ENCODE data around the gene MRPL43.

Gene MRPL43

GRCh38 chr10:100942229-100942628, 45.1 kb downstream of the MRPL43 start:
- Histone ChIP-seq H3K36me3 (ENCODE audit: insufficient read depth, low read length) (peaks cover 80% of the 10 kb centered on the region), H3K9me2 (replicated peaks; ENCODE audit: low read depth, low read length) (no peaks in the 10 kb centered on the region), H3F3A (ENCODE audit: low read depth) (peaks cover 6% of the 10 kb centered on the region; the same call in 1 of the 2 replicates), H3K9me3 (ENCODE audit: insufficient read depth, low read depth, low read length) (no peaks in the 10 kb centered on the region), H2AFZ (ENCODE audit: low read length) (no peak overlapping the region), H3K4me3 (ENCODE audit: low read length, poor library complexity, severe bottlenecking) (no peak overlapping the region), H3K79me2 (ENCODE audit: insufficient read depth, low read length) (no peaks in the 10 kb centered on the region), H3K4me2 (ENCODE audit: low read depth, low read length, poor library complexity, severe bottlenecking) (no peak overlapping the region), H4K20me1 (ENCODE audit: insufficient read depth, low read length, poor library complexity, severe bottlenecking) (peaks cover 4% of the 10 kb centered on the region), H3K4me1 (ENCODE audit: insufficient read depth, low read length, poor library complexity, severe bottlenecking) (peaks cover 7% of the 10 kb centered on the region), H3K27me3 (ENCODE audit: insufficient read depth, low read length, poor library complexity, severe bottlenecking) (no peaks in the 10 kb centered on the region), H3K9ac (ENCODE audit: low read depth, low read length, poor library complexity, severe bottlenecking) (no peak overlapping the region)
- TF ChIP-seq EZH2phosphoT487 (IDR thresholded peaks at IDR 0.05; ENCODE audit: borderline replicate concordance) (no peak), CTCF (conservative IDR thresholded peaks at IDR 0.05; ENCODE audit: low read length) (no peak)

- Histone ChIP-seq H3K4me2 (ENCODE audit: low read depth, low read length, poor library complexity, severe bottlenecking) (no peak overlapping the region), H3K4me1 (ENCODE audit: insufficient read depth, low read length, poor library complexity, severe bottlenecking) (peaks cover 7% of the 10 kb centered on the region), H3K9me2 (replicated peaks; ENCODE audit: low read depth, low read length) (no peaks in the 10 kb centered on the region), H3K36me3 (ENCODE audit: insufficient read depth, low read length) (peaks cover 60% of the 10 kb centered on the region; the same call in 1 of the 2 replicates), H3K9me3 (ENCODE audit: insufficient read depth, low read depth, low read length) (no peaks in the 10 kb centered on the region), H3K9ac (ENCODE audit: low read depth, low read length, poor library complexity, severe bottlenecking) (no peak overlapping the region), H3K4me3 (ENCODE audit: low read length, poor library complexity, severe bottlenecking) (no peak overlapping the region), H4K20me1 (ENCODE audit: insufficient read depth, low read length, poor library complexity, severe bottlenecking) (peaks cover 4% of the 10 kb centered on the region), H3F3A (ENCODE audit: low read depth) (peaks cover 6% of the 10 kb centered on the region; the same call in 1 of the 2 replicates), H3K79me2 (ENCODE audit: insufficient read depth, low read length) (no peaks in the 10 kb centered on the region), H2AFZ (ENCODE audit: low read length) (no peak overlapping the region), H3K27me3 (ENCODE audit: insufficient read depth, low read length, poor library complexity, severe bottlenecking) (no peaks in the 10 kb centered on the region)
- TF ChIP-seq EZH2phosphoT487 (IDR thresholded peaks at IDR 0.05; ENCODE audit: borderline replicate concordance) (no peak), CTCF (conservative IDR thresholded peaks at IDR 0.05; ENCODE audit: low read length) (no peak)
Observed at GRCh38 chr10:100939763-100940344, 47.4 kb downstream of the MRPL43 start.
